KMS-11 (cell line): Measurements from ENCODE around the gene KRTAP15-1.
A peak's percentile ranks its signal among the peaks of the same experiment; 100 is the strongest.

Experiments used
- H2AFZ ChIP-seq: fragments of 200-600 bp; sonication (generic); 2 replicates; pipeline ENCODE4 v1.6.1; 2016; ENCODE audit warnings: antibody characterized with exemption, mixed run types, low read depth
- H3K27ac ChIP-seq: fragments of 200-600 bp; sonication (generic); 2 replicates; pipeline ENCODE4 v1.6.1; 2016; ENCODE audit warnings: mild to moderate bottlenecking, mixed run types
- H3K27me3 ChIP-seq: fragments of 200-600 bp; sonication (generic); 2 replicates; pipeline ENCODE4 v1.6.1; 2017; ENCODE audit warnings: mild to moderate bottlenecking, low read depth, mixed run types, moderate library complexity; ENCODE audit not compliant: insufficient read depth
- H3K36me3 ChIP-seq: fragments of 200-600 bp; sonication (generic); 2 replicates; pipeline ENCODE4 v1.6.1; 2017; ENCODE audit warnings: mild to moderate bottlenecking, mixed run types; ENCODE audit not compliant: insufficient read depth
- H3K4me1 ChIP-seq: fragments of 200-600 bp; sonication (generic); 2 replicates; pipeline ENCODE4 v1.6.1; 2016; ENCODE audit warnings: mild to moderate bottlenecking, low read depth, mixed run types; ENCODE audit not compliant: poor library complexity, severe bottlenecking
- H3K4me2 ChIP-seq: fragments of 200-600 bp; sonication (generic); 2 replicates; pipeline ENCODE4 v1.7.0; 2016; ENCODE audit warnings: mild to moderate bottlenecking, mixed run types
- H3K4me3 ChIP-seq: fragments of 200-600 bp; sonication (generic); IDR thresholded peaks from 2 replicates; pipeline ENCODE4 v1.6.1; 2017; ENCODE audit warnings: low read depth, low read length, mixed read lengths; ENCODE audit not compliant: insufficient read depth
- H3K79me2 ChIP-seq: fragments of 200-600 bp; sonication (generic); 2 replicates; pipeline ENCODE4 v1.6.1; 2016; ENCODE audit warnings: low read depth, mixed run types; ENCODE audit not compliant: insufficient read depth
- H3K9ac ChIP-seq: fragments of 200-600 bp; sonication (generic); 2 replicates; pipeline ENCODE4 v1.6.1; 2016; ENCODE audit warnings: mild to moderate bottlenecking, mixed run types
- H4K20me1 ChIP-seq: fragments of 200-600 bp; sonication (generic); 2 replicates; pipeline ENCODE4 v1.6.1; 2016; ENCODE audit warnings: mild to moderate bottlenecking, mixed run types; ENCODE audit not compliant: insufficient read depth
- CTCF ChIP-seq: fragments of 200-600 bp; sonication (generic); conservative IDR thresholded peaks from 2 replicates; pipeline ENCODE4 v1.6.1; 2017; ENCODE audit warnings: low read depth, mild to moderate bottlenecking, antibody characterized with exemption, low read length, moderate library complexity, mixed read lengths

KRTAP15-1 gene

DNA sequence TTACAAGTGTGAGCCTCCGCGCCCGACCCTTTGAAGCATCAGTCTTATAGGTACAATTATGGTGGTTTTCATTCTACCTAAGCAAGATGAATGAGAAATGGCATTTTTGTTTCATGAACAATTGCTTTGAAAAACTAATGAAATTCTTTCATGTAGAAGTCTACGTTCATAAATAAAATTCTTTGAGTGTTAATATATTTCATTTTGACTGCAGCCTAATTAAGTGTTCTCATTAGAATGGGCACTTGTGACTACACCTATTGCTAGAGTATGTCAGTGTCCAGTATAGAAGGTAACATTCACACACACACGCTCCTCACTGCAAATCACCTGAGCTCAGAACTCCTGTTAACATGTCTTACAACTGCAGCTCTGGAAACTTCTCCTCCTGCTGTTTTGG, at the start of gene KRTAP15-1:
KRTAP15-1 (plus strand) TSS at position 301 of the 400 bp plus-strand sequence; CDS start at position 354, 53 bp downstream.
- Histone ChIP-seq H3K79me2 (no peaks in the 10 kb centered on the region), H3K4me3 (no peak within 1 kb of the TSS), H3K9ac (no peak within 1 kb of the TSS), H3K4me1 (no peaks in the 10 kb centered on the region), H3K27ac (no peak within 1 kb of the TSS), H2AFZ (no peak within 1 kb of the TSS), H3K4me2 (no peak within 1 kb of the TSS), H4K20me1 (no peaks in the 10 kb centered on the region), H3K36me3 (no peaks in the 10 kb centered on the region), H3K27me3 (no peaks in the 10 kb centered on the region)
- TF ChIP-seq CTCF = no peak

DNA sequence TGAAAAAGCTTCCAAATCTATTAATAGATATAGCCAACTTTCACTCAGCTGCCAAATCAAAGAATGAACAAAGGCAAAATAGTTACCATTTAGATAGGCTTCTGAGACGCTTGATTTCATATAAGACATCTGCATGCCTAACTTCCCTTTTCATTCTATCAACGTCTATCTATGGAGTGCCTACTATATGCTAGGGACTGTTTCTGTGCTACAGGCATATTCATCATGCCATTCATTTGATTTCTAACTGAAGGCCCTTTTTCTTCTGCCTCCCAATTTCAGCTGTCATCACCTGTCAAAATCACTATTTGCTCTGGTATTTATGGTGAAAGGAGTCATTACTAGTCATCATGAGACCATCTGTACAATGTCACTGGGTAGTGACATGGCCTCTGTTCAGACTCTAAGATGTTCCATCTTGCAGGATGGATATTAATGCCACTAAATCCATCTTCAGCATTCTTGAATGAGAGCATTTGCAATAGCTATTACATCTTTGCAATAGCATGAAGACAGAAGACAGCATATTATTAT, 48.5 kb upstream of the KRTAP15-1 start:
- H4K20me1 ChIP-seq = no peaks in the 10 kb centered on the region
- H2AFZ ChIP-seq = no peak overlapping the region
- no peak for TF ChIP-seq CTCF
- no peak overlapping the region for H3K9ac ChIP-seq
- no peak overlapping the region for H3K27ac ChIP-seq
- H3K79me2 ChIP-seq = no peaks in the 10 kb centered on the region
- H3K27me3 ChIP-seq = no peaks in the 10 kb centered on the region
- no peak overlapping the region for H3K4me3 ChIP-seq
- H3K4me1 ChIP-seq = no peaks in the 10 kb centered on the region
- H3K4me2 ChIP-seq = no peak overlapping the region
- no peaks in the 10 kb centered on the region for H3K36me3 ChIP-seq

GRCh38 chr21:30395731-30396130, 44.3 kb upstream of the KRTAP15-1 start, which contains the start of gene KRTAP13-1:
Gene KRTAP13-1 (plus strand): TSS chr21:30396031. CDS start chr21:30396087, 56 bp downstream.
- no peak within 1 kb of the TSS for H3K4me3 ChIP-seq
- no peak within 1 kb of the TSS for H3K9ac ChIP-seq
- no peak within 1 kb of the TSS for H3K4me2 ChIP-seq
- no peaks in the 10 kb centered on the region for H4K20me1 ChIP-seq
- no peak within 1 kb of the TSS for H2AFZ ChIP-seq
- H3K36me3 ChIP-seq = no peaks in the 10 kb centered on the region
- no peaks in the 10 kb centered on the region for H3K4me1 ChIP-seq
- no peak for TF ChIP-seq CTCF
- H3K27me3 ChIP-seq = no peaks in the 10 kb centered on the region
- no peaks in the 10 kb centered on the region for H3K79me2 ChIP-seq
- H3K27ac ChIP-seq = no peak within 1 kb of the TSS

DNA sequence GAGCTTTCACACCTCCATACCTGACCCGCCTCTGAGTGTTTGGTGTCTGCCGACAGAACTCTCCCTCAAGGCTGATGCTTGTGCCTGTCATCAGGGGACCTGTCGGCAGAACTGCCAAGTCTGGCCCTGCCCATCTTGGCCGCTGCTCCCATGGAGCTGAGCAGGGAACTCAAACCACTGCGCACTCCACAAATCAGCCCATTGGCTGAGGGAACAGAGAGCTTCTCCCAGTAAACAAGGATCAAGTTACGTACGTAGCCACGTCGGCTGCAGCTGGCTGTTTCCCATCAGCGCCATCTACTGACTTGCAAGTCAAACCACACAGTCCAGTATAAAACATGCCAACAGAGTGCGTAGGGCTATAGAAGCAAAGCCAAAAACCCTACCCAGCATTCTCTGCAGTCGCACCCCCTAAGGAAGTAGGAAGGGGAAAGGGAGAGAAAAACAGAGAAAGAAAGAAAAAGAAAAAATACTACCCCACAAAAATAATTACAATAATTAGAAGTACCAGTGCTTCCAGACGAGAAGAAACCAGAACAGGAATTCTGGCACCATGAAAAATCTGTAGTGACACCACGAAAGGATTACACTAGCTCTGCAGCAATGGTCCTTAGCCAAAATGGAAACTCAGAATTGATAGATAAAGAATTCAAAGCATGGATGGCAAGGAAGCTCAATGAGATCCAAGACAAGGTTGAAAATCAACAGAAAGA, 31.1 kb upstream of the KRTAP15-1 start:
- Histone ChIP-seq H4K20me1 (no peaks in the 10 kb centered on the region), H3K36me3 (no peaks in the 10 kb centered on the region), H3K79me2 (no peaks in the 10 kb centered on the region), H3K27ac (no peak overlapping the region), H3K4me2 (no peak overlapping the region), H3K27me3 (no peaks in the 10 kb centered on the region), H2AFZ (peak overlapping the region; percentile 55; the same call in 1 of the 2 replicates), H3K9ac (no peak overlapping the region), H3K4me3 (no peak overlapping the region), H3K4me1 (no peaks in the 10 kb centered on the region)
- TF ChIP-seq CTCF = peak; percentile 63
